ENCODE measurements around the gene NT5E. TPM values are rescaled to one million over a fixed set of nuclear protein-coding genes. Genes with fewer than 3 reads are reported as not detected.
"Not testable (repeated sequence)": the region's sequence is repeated elsewhere in the genome, so short reads cannot be mapped to it uniquely, and the experiment has no call there.

The NT5E gene
- total RNA-seq, 1 donor from 2014 or later, result 101 TPM

DNA sequence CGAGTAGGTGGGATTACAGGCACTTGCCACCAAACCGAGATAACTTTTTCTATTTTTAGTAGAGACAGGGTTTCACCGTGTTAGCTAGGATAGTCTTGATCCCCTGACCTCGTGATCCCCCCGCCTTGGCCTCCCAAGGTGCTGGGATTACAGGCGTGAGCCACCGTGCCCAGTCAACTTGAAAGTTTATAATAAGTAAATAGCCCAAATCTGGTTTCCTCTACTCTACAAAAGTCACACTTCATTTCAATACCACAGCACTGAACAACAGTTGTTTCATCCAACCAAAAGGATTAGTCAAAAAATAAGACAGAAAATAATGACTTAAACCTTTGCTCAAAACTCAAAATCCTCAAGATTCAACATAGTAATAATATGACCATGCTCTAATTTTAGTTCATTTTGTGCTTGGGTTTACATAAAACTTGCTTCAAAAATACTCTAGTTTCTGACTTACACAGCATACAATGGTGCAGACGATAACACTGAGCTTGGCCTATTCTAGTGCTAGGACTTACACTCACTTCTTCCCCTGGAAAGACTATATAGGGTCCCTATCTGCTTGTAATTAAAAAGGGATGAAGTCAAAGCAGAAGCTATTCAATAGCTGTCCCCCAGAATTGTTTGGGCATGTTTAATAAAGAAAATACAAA lies 56.7 kb downstream of the NT5E start:
- Histone ChIP-seq H3K4me3 (ENCODE audit: low read depth, low read length) (no peak overlapping the region), H3K36me3 (ENCODE audit: control insufficient read depth, insufficient read depth, low read length) (no peaks in the 10 kb centered on the region), H3K27me3 (ENCODE audit: control insufficient read depth, insufficient read depth, low read length) (no peaks in the 10 kb centered on the region)
- TF ChIP-seq, protein P1, sequence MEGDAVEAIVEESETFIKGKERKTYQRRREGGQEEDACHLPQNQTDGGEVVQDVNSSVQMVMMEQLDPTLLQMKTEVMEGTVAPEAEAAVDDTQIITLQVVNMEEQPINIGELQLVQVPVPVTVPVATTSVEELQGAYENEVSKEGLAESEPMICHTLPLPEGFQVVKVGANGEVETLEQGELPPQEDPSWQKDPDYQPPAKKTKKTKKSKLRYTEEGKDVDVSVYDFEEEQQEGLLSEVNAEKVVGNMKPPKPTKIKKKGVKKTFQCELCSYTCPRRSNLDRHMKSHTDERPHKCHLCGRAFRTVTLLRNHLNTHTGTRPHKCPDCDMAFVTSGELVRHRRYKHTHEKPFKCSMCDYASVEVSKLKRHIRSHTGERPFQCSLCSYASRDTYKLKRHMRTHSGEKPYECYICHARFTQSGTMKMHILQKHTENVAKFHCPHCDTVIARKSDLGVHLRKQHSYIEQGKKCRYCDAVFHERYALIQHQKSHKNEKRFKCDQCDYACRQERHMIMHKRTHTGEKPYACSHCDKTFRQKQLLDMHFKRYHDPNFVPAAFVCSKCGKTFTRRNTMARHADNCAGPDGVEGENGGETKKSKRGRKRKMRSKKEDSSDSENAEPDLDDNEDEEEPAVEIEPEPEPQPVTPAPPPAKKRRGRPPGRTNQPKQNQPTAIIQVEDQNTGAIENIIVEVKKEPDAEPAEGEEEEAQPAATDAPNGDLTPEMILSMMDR (IDR thresholded peaks at IDR 0.05; ENCODE audit: insufficient read depth, low read length, poor library complexity, severe bottlenecking), result no peak
- no peak for DNase-seq (ENCODE audit: low read depth)

DNA sequence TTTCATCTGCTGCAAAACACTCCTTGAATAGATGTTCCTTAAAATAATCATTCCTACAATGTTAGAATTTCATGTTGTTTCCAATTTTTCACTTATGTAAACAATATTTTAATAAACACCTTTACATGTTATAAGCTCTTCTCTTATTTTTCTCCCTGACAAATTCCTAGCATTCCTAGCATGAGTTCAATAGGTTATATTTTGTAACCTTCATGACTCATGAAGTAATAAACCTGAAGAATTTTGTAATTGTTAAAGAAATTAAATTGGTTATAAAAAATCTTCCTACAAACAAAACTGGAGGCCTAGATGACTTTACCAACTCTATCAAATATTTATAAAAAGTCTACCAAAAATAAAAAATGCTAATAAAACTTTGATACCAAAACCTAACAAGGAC lies 66.3 kb downstream of the NT5E start:
- no peaks in the 10 kb centered on the region for H3K27me3 ChIP-seq (ENCODE audit: control insufficient read depth, insufficient read depth, low read length)
- no peak overlapping the region for H3K4me3 ChIP-seq (ENCODE audit: low read depth, low read length)
- TF ChIP-seq, protein P1 (IDR thresholded peaks at IDR 0.05; ENCODE audit: insufficient read depth, low read length, poor library complexity, severe bottlenecking), result no peak
- no peak for DNase-seq (ENCODE audit: low read depth)
- H3K36me3 ChIP-seq (ENCODE audit: control insufficient read depth, insufficient read depth, low read length), result peaks cover 4% of the 10 kb centered on the region

DNA sequence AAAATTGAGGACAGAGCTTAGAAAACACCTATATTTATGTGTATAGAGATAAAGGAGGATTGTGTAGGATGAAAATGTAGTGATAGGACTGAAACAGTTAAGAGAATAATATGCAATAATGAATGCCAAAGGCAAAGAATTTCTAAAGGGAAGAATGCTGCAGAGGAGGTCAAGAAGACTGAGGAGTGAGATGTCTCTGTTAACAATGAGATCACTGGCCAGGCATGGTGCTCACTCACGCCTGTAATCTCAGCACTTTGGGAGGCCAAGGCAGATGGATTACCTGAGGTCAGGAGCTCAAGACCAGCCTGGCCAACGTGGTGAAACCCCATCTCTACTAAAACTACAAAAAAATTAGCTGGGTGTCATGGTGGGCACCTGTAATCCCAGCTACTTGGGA lies 74.4 kb downstream of the NT5E start:
- not testable (repeated sequence) for DNase-seq (ENCODE audit: low read depth); H3K4me3 ChIP-seq (ENCODE audit: low read depth, low read length); H3K27me3 ChIP-seq (ENCODE audit: control insufficient read depth, insufficient read depth, low read length); H3K36me3 ChIP-seq (ENCODE audit: control insufficient read depth, insufficient read depth, low read length)

DNA sequence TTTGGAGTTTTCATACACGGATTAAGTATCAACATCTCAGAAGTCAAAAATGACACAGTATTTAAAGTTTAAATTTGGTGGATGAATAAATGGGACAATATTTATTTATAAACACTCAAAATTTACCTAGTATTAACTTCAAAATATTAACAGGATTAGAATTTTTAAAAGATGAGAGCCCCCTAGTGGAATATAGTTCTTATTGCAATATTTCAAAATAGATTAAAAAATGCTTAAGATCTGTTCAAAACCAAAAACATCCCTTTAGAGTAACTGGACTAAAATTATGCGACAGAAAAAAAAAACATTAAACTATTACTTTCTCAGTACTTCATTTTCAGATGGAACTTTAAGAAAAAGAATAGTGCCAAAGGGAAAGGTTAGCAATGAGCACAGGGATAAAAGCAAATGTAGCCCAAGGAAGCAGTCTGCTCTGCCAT lies 87.2 kb downstream of the NT5E start:
- DNase-seq (ENCODE audit: low read depth), result no peak
- no peaks in the 10 kb centered on the region for H3K36me3 ChIP-seq (ENCODE audit: control insufficient read depth, insufficient read depth, low read length)
- TF ChIP-seq, protein P1 (IDR thresholded peaks at IDR 0.05; ENCODE audit: insufficient read depth, low read length, poor library complexity, severe bottlenecking), result peak; percentile 28
- no peak overlapping the region for H3K4me3 ChIP-seq (ENCODE audit: low read depth, low read length)
- H3K27me3 ChIP-seq (ENCODE audit: control insufficient read depth, insufficient read depth, low read length), result no peaks in the 10 kb centered on the region

DNA sequence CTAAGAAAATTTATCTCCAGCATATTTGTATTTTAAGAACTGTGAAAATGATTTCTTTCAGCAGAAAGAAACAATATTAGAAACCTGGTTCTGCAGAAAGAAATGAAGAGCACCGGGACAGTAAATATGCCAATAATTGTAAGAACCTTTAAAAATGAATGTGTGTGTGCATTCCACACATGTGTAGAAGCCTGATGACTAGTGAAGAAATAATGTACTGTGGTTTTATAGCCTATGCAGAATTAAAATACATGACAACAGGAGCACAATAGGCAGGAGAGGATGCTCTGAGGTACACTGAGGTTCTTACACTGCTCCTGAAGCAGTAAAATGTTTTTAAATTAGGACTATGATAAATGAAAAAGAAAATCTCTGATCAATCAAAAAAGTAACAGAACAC lies 94.9 kb downstream of the NT5E start:
- TF ChIP-seq, protein P1 (IDR thresholded peaks at IDR 0.05; ENCODE audit: insufficient read depth, low read length, poor library complexity, severe bottlenecking), result no peak
- H3K27me3 ChIP-seq (ENCODE audit: control insufficient read depth, insufficient read depth, low read length), result no peaks in the 10 kb centered on the region
- H3K4me3 ChIP-seq (ENCODE audit: low read depth, low read length), result no peak overlapping the region
- no peaks in the 10 kb centered on the region for H3K36me3 ChIP-seq (ENCODE audit: control insufficient read depth, insufficient read depth, low read length)
- DNase-seq (ENCODE audit: low read depth), result no peak

Other genes starting within 250 kb of the NT5E start
- gene SNX14, start 143.8 kb downstream of the NT5E start, total RNA-seq, result 64.4 and 110 TPM in 2 replicates
- 76.1 and 88.8 TPM in 2 replicates for gene SYNCRIP, start 192.8 kb downstream of the NT5E start, total RNA-seq